Measurements from ENCODE around the gene PLEKHA7. TPM values are rescaled to one million over a fixed set of nuclear protein-coding genes. Genes with fewer than 3 reads are reported as not detected.

Gene PLEKHA7
- total and polyA plus RNA-seq, 2 of the 13 experiments (the other 11 are each of a cell fraction or from before 2014, with no cell fraction given), result 17.5 to 18.7 TPM

DNA sequence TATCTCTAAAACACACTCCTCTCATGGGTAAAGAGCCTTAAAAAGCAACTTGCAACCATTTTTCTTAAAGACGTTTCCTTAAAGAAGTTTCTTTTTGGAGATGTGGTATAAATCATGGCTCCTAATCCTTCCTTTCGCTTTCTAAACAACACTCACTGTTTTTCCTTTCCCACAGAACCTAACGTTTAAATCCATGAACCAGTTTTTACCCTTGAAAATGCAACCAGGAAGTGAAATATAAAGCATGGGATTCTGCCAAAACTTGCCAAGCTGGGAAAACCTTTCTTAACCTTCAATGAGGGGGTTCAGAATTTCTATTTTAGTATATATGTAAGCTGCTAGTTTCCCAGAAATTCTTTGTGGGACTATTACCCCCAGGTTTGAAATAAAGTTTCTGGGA is 8.6 kb downstream of the PLEKHA7 start:
- CTCF ChIA-PET (ENCODE audit: low intra/inter-chr PET ratio, low total read pairs), result no interaction called here
- Histone ChIP-seq H3K4me2 (ENCODE audit: low read depth, low read length) (no peak overlapping the region), H3K27ac (ENCODE audit: extremely low read length, insufficient read depth, low read length) (no peak overlapping the region), H3K9me3 (ENCODE audit: low read length) (no peaks in the 10 kb centered on the region), H3K9ac (ENCODE audit: insufficient read depth, low read depth, low read length) (no peak overlapping the region), H3K27me3 (ENCODE audit: control insufficient read depth in 1 of 2, insufficient read depth in 2 of 2, low read length in 2 of 2) (no peaks in the 10 kb centered on the region), H3K4me1 (ENCODE audit: insufficient read depth, low read length) (peaks cover 43% of the 10 kb centered on the region), H3K4me3 (replicated peaks in 1 of 3; ENCODE audit: insufficient read depth in 1 of 3, low read depth in 2 of 3, low read length in 3 of 3) (no peak overlapping the region), H3K79me2 (ENCODE audit: insufficient read depth, low read length) (peaks cover 26% of the 10 kb centered on the region), H4K20me1 (ENCODE audit: insufficient read depth, low read length) (peaks cover 10% of the 10 kb centered on the region; the same call in 1 of the 2 replicates), H2AFZ (ENCODE audit: low read length) (no peak overlapping the region), H3K36me3 (replicated peaks in 1 of 2; ENCODE audit: control insufficient read depth in 1 of 2, insufficient read depth in 2 of 2, low read length in 2 of 2) (peaks cover 4 to 8% of the 10 kb centered on the region in 2 experiments; a peak in 3 of 5 replicates)
- no peak for ATAC-seq
- WGBS (ENCODE audit: low lambda C conversion rate), result 90% methylated on average over 3 of the region's 3 CpGs
- in situ Hi-C loops (cut with HindIII; ENCODE audit: extremely low pct_ligation_motif_present, low pct_unique_long_range_greater_than_20kb), result no loop called here
- intact Hi-C loops (cut with micrococcal nuclease; ENCODE audit: unreplicated experiment), result no loop called here
- TF ChIP-seq ZNF333 (CRISPR knock-in tag; IDR thresholded peaks at IDR 0.05; ENCODE audit: borderline replicate concordance) (no peak), HNRNPK (IDR thresholded peaks at IDR 0.05; ENCODE audit: low read depth, low read length, poor library complexity, severe bottlenecking) (no peak), HNRNPL (IDR thresholded peaks at IDR 0.05; ENCODE audit: low read depth, low read length) (no peak), HNF4A (CRISPR knock-in tag; IDR thresholded peaks at IDR 0.05) (no peak), RNF2 (conservative IDR thresholded peaks at IDR 0.05; ENCODE audit: low read depth) (no peak), SALL1 (CRISPR knock-in tag; IDR thresholded peaks at IDR 0.05) (no peak), ZFP62 (CRISPR knock-in tag; IDR thresholded peaks at IDR 0.05) (no peak), PHF21A (CRISPR knock-in tag; IDR thresholded peaks at IDR 0.05) (no peak), MEF2D (CRISPR knock-in tag; IDR thresholded peaks at IDR 0.05) (no peak), TGIF2 (CRISPR knock-in tag; IDR thresholded peaks at IDR 0.05) (no peak), SMC3 (IDR thresholded peaks at IDR 0.05; ENCODE audit: low read length) (no peak), ZBTB1 (CRISPR knock-in tag; IDR thresholded peaks at IDR 0.05; ENCODE audit: borderline replicate concordance) (no peak)
- TF ChIP-seq, protein P1, sequence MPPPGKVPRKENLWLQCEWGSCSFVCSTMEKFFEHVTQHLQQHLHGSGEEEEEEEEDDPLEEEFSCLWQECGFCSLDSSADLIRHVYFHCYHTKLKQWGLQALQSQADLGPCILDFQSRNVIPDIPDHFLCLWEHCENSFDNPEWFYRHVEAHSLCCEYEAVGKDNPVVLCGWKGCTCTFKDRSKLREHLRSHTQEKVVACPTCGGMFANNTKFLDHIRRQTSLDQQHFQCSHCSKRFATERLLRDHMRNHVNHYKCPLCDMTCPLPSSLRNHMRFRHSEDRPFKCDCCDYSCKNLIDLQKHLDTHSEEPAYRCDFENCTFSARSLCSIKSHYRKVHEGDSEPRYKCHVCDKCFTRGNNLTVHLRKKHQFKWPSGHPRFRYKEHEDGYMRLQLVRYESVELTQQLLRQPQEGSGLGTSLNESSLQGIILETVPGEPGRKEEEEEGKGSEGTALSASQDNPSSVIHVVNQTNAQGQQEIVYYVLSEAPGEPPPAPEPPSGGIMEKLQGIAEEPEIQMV (CRISPR knock-in tag; IDR thresholded peaks at IDR 0.05; ENCODE audit: low read depth), result no peak
- TF ChIP-seq, protein P2, sequence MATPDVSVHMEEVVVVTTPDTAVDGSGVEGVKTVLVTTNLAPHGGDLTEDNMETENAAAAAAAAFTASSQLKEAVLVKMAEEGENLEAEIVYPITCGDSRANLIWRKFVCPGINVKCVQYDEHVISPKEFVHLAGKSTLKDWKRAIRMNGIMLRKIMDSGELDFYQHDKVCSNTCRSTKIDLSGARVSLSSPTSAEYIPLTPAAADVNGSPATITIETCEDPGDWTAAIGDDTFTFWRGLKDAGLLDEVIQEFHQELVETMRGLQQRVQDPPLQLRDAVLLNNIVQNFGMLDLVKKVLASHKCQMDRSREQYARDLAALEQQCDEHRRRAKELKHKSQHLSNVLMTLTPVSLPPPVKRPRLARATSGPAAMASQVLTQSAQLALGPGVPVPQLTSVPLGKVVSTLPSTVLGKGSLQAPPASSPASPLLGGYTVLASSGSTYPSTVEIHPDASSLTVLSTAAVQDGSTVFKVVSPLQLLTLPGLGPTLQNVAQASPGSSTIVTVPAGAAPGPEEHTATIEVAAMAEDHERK (CRISPR knock-in tag; IDR thresholded peaks at IDR 0.05; ENCODE audit: low read depth), result no peak
- TF ChIP-seq, protein P3, sequence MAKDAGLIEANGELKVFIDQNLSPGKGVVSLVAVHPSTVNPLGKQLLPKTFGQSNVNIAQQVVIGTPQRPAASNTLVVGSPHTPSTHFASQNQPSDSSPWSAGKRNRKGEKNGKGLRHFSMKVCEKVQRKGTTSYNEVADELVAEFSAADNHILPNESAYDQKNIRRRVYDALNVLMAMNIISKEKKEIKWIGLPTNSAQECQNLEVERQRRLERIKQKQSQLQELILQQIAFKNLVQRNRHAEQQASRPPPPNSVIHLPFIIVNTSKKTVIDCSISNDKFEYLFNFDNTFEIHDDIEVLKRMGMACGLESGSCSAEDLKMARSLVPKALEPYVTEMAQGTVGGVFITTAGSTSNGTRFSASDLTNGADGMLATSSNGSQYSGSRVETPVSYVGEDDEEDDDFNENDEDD (CRISPR knock-in tag; IDR thresholded peaks at IDR 0.05; ENCODE audit: borderline replicate concordance), result no peak
- TF ChIP-seq, protein P4, sequence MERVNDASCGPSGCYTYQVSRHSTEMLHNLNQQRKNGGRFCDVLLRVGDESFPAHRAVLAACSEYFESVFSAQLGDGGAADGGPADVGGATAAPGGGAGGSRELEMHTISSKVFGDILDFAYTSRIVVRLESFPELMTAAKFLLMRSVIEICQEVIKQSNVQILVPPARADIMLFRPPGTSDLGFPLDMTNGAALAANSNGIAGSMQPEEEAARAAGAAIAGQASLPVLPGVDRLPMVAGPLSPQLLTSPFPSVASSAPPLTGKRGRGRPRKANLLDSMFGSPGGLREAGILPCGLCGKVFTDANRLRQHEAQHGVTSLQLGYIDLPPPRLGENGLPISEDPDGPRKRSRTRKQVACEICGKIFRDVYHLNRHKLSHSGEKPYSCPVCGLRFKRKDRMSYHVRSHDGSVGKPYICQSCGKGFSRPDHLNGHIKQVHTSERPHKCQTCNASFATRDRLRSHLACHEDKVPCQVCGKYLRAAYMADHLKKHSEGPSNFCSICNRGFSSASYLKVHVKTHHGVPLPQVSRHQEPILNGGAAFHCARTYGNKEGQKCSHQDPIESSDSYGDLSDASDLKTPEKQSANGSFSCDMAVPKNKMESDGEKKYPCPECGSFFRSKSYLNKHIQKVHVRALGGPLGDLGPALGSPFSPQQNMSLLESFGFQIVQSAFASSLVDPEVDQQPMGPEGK (CRISPR knock-in tag; IDR thresholded peaks at IDR 0.05), result no peak
- no peak for DNase-seq (ENCODE audit: low spot score)
- FAIRE-seq, result no peak
- BruUV-seq (replicated peaks), result no TSS peak
- POLR2A ChIA-PET, result no interaction called here
